Ishikawa (cell line): ENCODE measurements around the gene MRPL21.

Experiments used
- EGR1 ChIP-seq: IDR thresholded peaks from 2 replicates; pipeline ENCODE4 v1.6.1; 2012
- EP300 ChIP-seq: IDR thresholded peaks from 2 replicates; pipeline ENCODE4 v1.6.1; 2012; ENCODE audit warnings: borderline replicate concordance
- MAX ChIP-seq: IDR thresholded peaks from 2 replicates; pipeline ENCODE4 v1.6.1; 2012
- NFIC ChIP-seq: IDR thresholded peaks from 2 replicates; pipeline ENCODE4 v1.6.1; 2012
- RAD21 ChIP-seq: IDR thresholded peaks from 2 replicates; pipeline ENCODE4 v1.6.1; 2012; ENCODE audit warnings: low read depth
- TAF1 ChIP-seq: IDR thresholded peaks from 2 replicates; pipeline ENCODE4 v1.6.1; 2012; ENCODE audit warnings: low read depth, mild to moderate bottlenecking
- YY1 ChIP-seq: IDR thresholded peaks from 2 replicates; pipeline ENCODE4 v1.6.1; 2012; ENCODE audit warnings: low read depth
- TF ChIP-seq, protein P1 (sequence below): IDR thresholded peaks from 2 replicates; pipeline ENCODE4 v1.6.1; 2012
- TF ChIP-seq, protein P2 (sequence below): IDR thresholded peaks from 2 replicates; pipeline ENCODE4 v1.6.1; 2012; ENCODE audit warnings: low read depth, mild to moderate bottlenecking

- no peak for TF ChIP-seq YY1
- no peak for TF ChIP-seq RAD21
- no peak for TF ChIP-seq TAF1
- TF ChIP-seq EP300: no peak
- TF ChIP-seq, protein P1, sequence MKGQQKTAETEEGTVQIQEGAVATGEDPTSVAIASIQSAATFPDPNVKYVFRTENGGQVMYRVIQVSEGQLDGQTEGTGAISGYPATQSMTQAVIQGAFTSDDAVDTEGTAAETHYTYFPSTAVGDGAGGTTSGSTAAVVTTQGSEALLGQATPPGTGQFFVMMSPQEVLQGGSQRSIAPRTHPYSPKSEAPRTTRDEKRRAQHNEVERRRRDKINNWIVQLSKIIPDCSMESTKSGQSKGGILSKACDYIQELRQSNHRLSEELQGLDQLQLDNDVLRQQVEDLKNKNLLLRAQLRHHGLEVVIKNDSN: no peak
- TF ChIP-seq, protein P2, sequence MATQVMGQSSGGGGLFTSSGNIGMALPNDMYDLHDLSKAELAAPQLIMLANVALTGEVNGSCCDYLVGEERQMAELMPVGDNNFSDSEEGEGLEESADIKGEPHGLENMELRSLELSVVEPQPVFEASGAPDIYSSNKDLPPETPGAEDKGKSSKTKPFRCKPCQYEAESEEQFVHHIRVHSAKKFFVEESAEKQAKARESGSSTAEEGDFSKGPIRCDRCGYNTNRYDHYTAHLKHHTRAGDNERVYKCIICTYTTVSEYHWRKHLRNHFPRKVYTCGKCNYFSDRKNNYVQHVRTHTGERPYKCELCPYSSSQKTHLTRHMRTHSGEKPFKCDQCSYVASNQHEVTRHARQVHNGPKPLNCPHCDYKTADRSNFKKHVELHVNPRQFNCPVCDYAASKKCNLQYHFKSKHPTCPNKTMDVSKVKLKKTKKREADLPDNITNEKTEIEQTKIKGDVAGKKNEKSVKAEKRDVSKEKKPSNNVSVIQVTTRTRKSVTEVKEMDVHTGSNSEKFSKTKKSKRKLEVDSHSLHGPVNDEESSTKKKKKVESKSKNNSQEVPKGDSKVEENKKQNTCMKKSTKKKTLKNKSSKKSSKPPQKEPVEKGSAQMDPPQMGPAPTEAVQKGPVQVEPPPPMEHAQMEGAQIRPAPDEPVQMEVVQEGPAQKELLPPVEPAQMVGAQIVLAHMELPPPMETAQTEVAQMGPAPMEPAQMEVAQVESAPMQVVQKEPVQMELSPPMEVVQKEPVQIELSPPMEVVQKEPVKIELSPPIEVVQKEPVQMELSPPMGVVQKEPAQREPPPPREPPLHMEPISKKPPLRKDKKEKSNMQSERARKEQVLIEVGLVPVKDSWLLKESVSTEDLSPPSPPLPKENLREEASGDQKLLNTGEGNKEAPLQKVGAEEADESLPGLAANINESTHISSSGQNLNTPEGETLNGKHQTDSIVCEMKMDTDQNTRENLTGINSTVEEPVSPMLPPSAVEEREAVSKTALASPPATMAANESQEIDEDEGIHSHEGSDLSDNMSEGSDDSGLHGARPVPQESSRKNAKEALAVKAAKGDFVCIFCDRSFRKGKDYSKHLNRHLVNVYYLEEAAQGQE: no peak
- no peak for TF ChIP-seq EGR1
- no peak for TF ChIP-seq MAX
- TF ChIP-seq NFIC: no peak
Measured at GRCh38 chr11:68930991-68931855, 27.6 kb upstream of the MRPL21 start.
